HepG2 (cell line): ENCODE results near the gene OR52I2. TPM values are rescaled to one million over a fixed set of nuclear protein-coding genes. Genes with fewer than 3 reads are reported as not detected.

Source experiments
- HMGXB3 ChIP-seq: sonication (generic); formaldehyde crosslinking; IDR thresholded peaks from 2 replicates; pipeline ENCODE4 v1.4.0; 2020; ENCODE audit warnings: missing genetic modification reagents, borderline replicate concordance
- HOXA9 ChIP-seq: sonication (generic); formaldehyde crosslinking; IDR thresholded peaks from 2 replicates; pipeline ENCODE4 v1.8.1; 2022; ENCODE audit warnings: missing genetic modification reagents, mild to moderate bottlenecking, moderate library complexity, borderline replicate concordance
- RARA ChIP-seq: IDR thresholded peaks from 2 replicates; pipeline ENCODE4 v1.6.1; 2016; ENCODE audit warnings: missing genetic modification reagents, missing compliant biosample characterization
- ZFX ChIP-seq: sonication (generic); formaldehyde crosslinking; IDR thresholded peaks from 2 replicates; pipeline ENCODE4 v1.4.0; 2020; ENCODE audit warnings: mild to moderate bottlenecking, low read depth, missing genetic modification reagents, moderate library complexity
- polyA plus RNA-seq, 8 experiments: library from polyadenylated mRNA; depleted of rRNA in 3 of 8; stranded (reverse) in 7 of 8; unstranded in 1 of 8; fragments of >200 nt; fragmentation: Illumina TruSeq in 4 of 8; extraction: Trizol in 4 of 8; gene quantifications; 2 replicates each; pipeline versions ENCODE4 v1.2.1 to v1.2.3, GENCODE V29; 2011 to 2016; ENCODE audit warnings: low read depth in 4 of 8, missing spikeins in 1 of 8, mixed read lengths in 1 of 8; ENCODE audit not compliant: insufficient read depth in 1 of 8
- total RNA-seq, 5 experiments: library from RNA; depleted of rRNA; stranded (reverse); fragments of >200 nt; fragmentation: Illumina TruSeq; extraction: Trizol; gene quantifications; 2 replicates each; pipeline ENCODE4 v1.2.3, GENCODE V29; 2016; ENCODE audit warnings: low read depth in 1 of 5
- TF ChIP-seq, protein P1 (sequence below): sonication (generic); formaldehyde crosslinking; conservative IDR thresholded peaks from 2 replicates; pipeline ENCODE4 v1.4.0; 2020; ENCODE audit warnings: mild to moderate bottlenecking, missing genetic modification reagents, moderate library complexity

OR52I2 gene
- total and polyA plus RNA-seq, 2 of the 13 experiments (the other 11 are each of a cell fraction or from before 2014, with no cell fraction given) = not detected

DNA sequence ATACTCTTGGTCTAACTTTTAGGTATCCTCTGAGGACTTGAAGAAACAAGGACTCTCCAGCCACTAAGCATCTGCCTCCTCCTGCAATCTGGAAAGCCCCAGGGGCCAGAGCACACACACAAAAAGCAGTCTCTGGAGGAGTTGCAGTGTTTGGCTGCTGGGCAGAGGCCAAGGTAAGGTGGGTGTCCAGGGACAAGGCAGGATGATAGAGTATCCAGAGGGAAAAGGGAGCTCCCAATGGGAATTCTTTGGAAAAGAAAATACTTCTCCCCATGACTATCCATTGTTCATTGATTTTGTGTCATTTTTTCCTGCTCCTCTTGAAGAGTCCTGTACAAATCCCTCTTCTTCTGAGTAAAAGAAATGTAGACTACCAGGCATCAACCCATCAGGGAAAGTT lies at the start of gene OR52I2 (continued):
- TF ChIP-seq HMGXB3 (no peak), HOXA9 (CRISPR knock-in tag) (no peak), RARA (no peak), ZFX (CRISPR knock-in tag) (no peak)
- TF ChIP-seq, protein P1, sequence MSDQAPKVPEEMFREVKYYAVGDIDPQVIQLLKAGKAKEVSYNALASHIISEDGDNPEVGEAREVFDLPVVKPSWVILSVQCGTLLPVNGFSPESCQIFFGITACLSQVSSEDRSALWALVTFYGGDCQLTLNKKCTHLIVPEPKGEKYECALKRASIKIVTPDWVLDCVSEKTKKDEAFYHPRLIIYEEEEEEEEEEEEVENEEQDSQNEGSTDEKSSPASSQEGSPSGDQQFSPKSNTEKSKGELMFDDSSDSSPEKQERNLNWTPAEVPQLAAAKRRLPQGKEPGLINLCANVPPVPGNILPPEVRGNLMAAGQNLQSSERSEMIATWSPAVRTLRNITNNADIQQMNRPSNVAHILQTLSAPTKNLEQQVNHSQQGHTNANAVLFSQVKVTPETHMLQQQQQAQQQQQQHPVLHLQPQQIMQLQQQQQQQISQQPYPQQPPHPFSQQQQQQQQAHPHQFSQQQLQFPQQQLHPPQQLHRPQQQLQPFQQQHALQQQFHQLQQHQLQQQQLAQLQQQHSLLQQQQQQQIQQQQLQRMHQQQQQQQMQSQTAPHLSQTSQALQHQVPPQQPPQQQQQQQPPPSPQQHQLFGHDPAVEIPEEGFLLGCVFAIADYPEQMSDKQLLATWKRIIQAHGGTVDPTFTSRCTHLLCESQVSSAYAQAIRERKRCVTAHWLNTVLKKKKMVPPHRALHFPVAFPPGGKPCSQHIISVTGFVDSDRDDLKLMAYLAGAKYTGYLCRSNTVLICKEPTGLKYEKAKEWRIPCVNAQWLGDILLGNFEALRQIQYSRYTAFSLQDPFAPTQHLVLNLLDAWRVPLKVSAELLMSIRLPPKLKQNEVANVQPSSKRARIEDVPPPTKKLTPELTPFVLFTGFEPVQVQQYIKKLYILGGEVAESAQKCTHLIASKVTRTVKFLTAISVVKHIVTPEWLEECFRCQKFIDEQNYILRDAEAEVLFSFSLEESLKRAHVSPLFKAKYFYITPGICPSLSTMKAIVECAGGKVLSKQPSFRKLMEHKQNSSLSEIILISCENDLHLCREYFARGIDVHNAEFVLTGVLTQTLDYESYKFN = no peak
- TF ChIP-seq, all 625 proteins: peak for 0
